GM12801 (cell line): ENCODE data around the gene PALB2.

Experiments
- CTCF ChIP-seq: IDR thresholded peaks from one replicate; pipeline ENCODE4 v1.5.1; 2011; ENCODE audit warnings: control low read depth; ENCODE audit not compliant: insufficient read length; ENCODE audit errors: extremely low read depth

PALB2 gene

DNA sequence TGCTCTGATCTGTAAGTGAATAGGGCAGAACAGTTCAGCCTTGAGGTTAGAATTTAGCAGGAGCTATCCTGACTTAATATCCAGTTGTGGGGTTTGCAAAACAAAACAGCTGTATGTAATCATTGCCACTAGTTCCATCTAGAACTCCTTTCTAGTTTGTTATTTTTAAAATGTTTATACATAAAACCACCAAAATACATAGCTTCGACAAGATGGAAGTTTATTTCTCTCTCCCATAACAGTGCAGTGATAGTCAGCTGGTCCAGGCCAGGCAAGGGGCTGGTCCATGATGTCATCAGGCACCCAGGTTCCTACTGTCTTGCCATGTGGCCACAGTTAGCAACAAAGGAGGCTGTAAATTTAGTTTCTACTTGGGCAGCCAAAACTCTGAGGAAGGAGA, 27.1 kb upstream of the PALB2 start:
- no peak for TF ChIP-seq CTCF

- TF ChIP-seq CTCF: no peak
Measured at GRCh38 chr16:23667355-23667659, 26.2 kb upstream of the PALB2 start.

DNA sequence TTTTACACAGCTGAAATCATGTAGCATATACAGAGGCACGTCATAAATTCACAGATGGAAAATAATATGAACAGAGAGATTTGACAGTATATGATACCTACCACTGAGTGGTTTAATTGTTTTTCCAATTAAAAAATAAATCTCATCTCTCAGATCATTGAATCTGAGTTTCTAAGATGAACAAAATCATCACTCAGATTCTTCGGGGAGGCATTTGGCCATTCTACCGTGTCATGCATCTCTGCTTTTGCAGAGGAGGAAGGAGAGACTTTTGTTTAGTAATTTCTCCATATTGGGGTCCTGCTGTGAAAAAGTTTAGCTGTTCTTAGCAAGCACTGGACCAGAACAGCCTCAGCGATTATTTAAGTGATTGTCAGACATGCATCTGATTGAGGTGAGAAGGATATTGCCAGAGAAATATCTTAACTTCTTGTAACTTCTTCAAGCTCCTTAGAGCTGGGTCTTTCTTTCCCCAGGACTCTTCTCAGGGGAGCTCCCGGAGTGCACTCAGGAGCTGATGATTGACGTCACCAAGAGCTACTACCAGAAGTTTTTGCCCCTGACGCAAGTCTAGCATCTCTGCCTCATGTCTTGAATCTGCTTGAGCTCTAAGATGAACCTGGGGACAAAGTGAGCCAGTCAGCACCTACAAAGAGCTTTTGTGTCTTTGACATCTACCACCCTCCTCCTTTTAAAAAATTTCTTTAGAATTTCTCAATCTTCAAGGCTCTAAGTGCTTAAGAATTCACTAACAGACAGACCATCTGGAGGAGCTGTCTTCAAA, 25.7 kb upstream of the PALB2 start:
- no peak for TF ChIP-seq CTCF

DNA sequence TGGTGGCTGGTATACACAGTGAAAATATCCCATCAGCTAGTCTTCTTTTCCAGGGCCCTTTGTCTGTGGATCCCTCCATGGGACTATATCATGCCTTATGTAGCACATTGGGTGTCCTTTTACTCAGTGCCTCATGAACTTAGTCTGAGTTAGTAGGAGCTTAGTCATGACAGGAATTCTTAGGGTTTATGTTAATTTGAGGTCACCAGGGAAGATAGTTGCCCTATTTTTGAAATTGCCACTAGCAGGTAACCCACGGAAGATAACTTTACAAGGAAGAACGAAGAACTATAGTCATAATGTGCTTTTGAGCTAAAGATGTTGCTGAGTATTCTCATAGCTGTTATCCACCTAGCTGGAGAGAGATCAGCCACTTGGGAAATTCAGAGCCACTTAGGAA, 22.8 kb upstream of the PALB2 start:
- no peak for TF ChIP-seq CTCF

- no peak for TF ChIP-seq CTCF
Measured at GRCh38 chr16:23651943-23652468, 10.9 kb upstream of the PALB2 start.

- no peak for TF ChIP-seq CTCF
Measured at GRCh38 chr16:23650674-23651416, 9.7 kb upstream of the PALB2 start.

GRCh38 chr16:23642246-23642774, 1.2 kb upstream of the PALB2 start:
- TF ChIP-seq CTCF: no peak
